IPS-NIHi11 (cell line): ENCODE results near the gene PTGER4.
"Not testable (repeated sequence)": the region's sequence is repeated elsewhere in the genome, so short reads cannot be mapped to it uniquely, and the experiment has no call there.

Experiments used
- DNase-seq: peaks from one replicate; pipeline ENCODE4 v3.0.0; 2012; ENCODE audit warnings: mixed read lengths, low spot score

Gene PTGER4

GRCh38 chr5:40679913-40680681 lies at the start of gene PTGER4:
Gene PTGER4, plus strand, starts transcription at chr5:40679915. Its CDS starts 1,079 bp downstream, at chr5:40680994.
- DNase-seq, result peak; percentile 17

- DNase-seq, result no peak
These were observed 49.6 kb upstream of the PTGER4 start for GRCh38 chr5:40630126-40630525.

GRCh38 chr5:40631236-40631635 lies 48.5 kb upstream of the PTGER4 start:
- no peak for DNase-seq

- no peak for DNase-seq
These were observed 45.6 kb upstream of the PTGER4 start for GRCh38 chr5:40634154-40634553.

GRCh38 chr5:40634593-40634992 lies 45.1 kb upstream of the PTGER4 start:
- DNase-seq, result no peak

- DNase-seq, result not testable (repeated sequence)
These were observed 40.2 kb upstream of the PTGER4 start for GRCh38 chr5:40639531-40639930.

GRCh38 chr5:40646266-40646665 lies 33.4 kb upstream of the PTGER4 start:
- DNase-seq, result no peak

GRCh38 chr5:40648150-40648549 lies 31.6 kb upstream of the PTGER4 start:
- no peak for DNase-seq

GRCh38 chr5:40649463-40650030 lies 30.2 kb upstream of the PTGER4 start:
- no peak for DNase-seq

- DNase-seq, result no peak
These were observed 28.5 kb upstream of the PTGER4 start for GRCh38 chr5:40651201-40651600.

- DNase-seq, result no peak
These were observed 27.1 kb upstream of the PTGER4 start for GRCh38 chr5:40652441-40653220.

GRCh38 chr5:40653221-40654022 lies 26.3 kb upstream of the PTGER4 start:
- no peak for DNase-seq

- no peak for DNase-seq
These were observed 25.2 kb upstream of the PTGER4 start for GRCh38 chr5:40654377-40654991.

- DNase-seq, result no peak
These were observed 24.6 kb upstream of the PTGER4 start for GRCh38 chr5:40655138-40655537.

- DNase-seq, result not testable (repeated sequence)
These were observed 23.6 kb upstream of the PTGER4 start for GRCh38 chr5:40656091-40656490.

- DNase-seq, result no peak
These were observed 22.9 kb upstream of the PTGER4 start for GRCh38 chr5:40656766-40657165.

GRCh38 chr5:40660751-40661150 lies 19.0 kb upstream of the PTGER4 start:
- DNase-seq, result no peak

- no peak for DNase-seq
These were observed 13.9 kb upstream of the PTGER4 start for GRCh38 chr5:40665635-40666298.

- no peak for DNase-seq
These were observed 13.1 kb upstream of the PTGER4 start for GRCh38 chr5:40666657-40667056.

GRCh38 chr5:40667161-40667663 lies 12.5 kb upstream of the PTGER4 start:
- DNase-seq, result no peak
